HG02571 (cell line): ENCODE results near the gene GSC2.

Experiments
- ATAC-seq: cut with Tn5 transposase; IDR thresholded peaks from one replicate; pipeline ENCODE4 v1.9.1; 2021; ENCODE audit warnings: mild to moderate bottlenecking, moderate library complexity; ENCODE audit not compliant: unreplicated experiment

GSC2 gene

GRCh38 chr22:19149991-19150390 lies at the start of gene GSC2:
Gene GSC2 (minus strand): TSS chr22:19150292. CDS start chr22:19150283, 9 bp downstream.
- ATAC-seq, result no peak

- no peak for ATAC-seq
These were observed 49.4 kb upstream of the GSC2 start for GRCh38 chr22:19199479-19199878.

- ATAC-seq, result no peak
These were observed 48.1 kb upstream of the GSC2 start for GRCh38 chr22:19197997-19198865.

- ATAC-seq, result no peak
These were observed 46.9 kb upstream of the GSC2 start for GRCh38 chr22:19196841-19197612.

GRCh38 chr22:19195796-19196731 lies 46.0 kb upstream of the GSC2 start:
- ATAC-seq, result no peak

GRCh38 chr22:19194766-19195536 lies 44.9 kb upstream of the GSC2 start:
- no peak for ATAC-seq

- no peak for ATAC-seq
These were observed 43.8 kb upstream of the GSC2 start for GRCh38 chr22:19193879-19194278.

- ATAC-seq, result no peak
These were observed 37.8 kb upstream of the GSC2 start for GRCh38 chr22:19187716-19188563.

- no peak for ATAC-seq
These were observed 34.3 kb upstream of the GSC2 start for GRCh38 chr22:19184276-19184997.

- ATAC-seq, result no peak
These were observed 33.1 kb upstream of the GSC2 start for GRCh38 chr22:19183216-19183615.

GRCh38 chr22:19182472-19183157 lies 32.5 kb upstream of the GSC2 start:
- ATAC-seq, result no peak

GRCh38 chr22:19181786-19182471 lies 31.8 kb upstream of the GSC2 start:
- ATAC-seq, result no peak

GRCh38 chr22:19180740-19181410 lies 30.8 kb upstream of the GSC2 start:
- ATAC-seq, result no peak

- no peak for ATAC-seq
These were observed 30.1 kb upstream of the GSC2 start for GRCh38 chr22:19180234-19180633.

GRCh38 chr22:19179497-19180048 lies 29.5 kb upstream of the GSC2 start:
- ATAC-seq, result no peak

GRCh38 chr22:19178657-19179496 lies 28.8 kb upstream of the GSC2 start, which contains the start of gene SLC25A1:
Gene SLC25A1 (minus strand): TSS chr22:19178736. CDS start chr22:19178673, 63 bp downstream.
- peak; percentile 61 for ATAC-seq
